K562 (cell line): Measurements from ENCODE around the gene NKAIN1. TPM values are rescaled to one million over a fixed set of nuclear protein-coding genes. Genes with fewer than 3 reads are reported as not detected.

Experiments used
- AFF1 ChIP-seq, 2 experiments: fragments of 450-650 bp; IDR thresholded peaks; 2 replicates each; pipeline ENCODE4 v1.6.1; 2018; ENCODE audit warnings: mild to moderate bottlenecking in 2 of 2, low read depth in 1 of 2; ENCODE audit not compliant: partially characterized antibody in 2 of 2
- DIDO1 ChIP-seq: fragments of 450-650 bp; IDR thresholded peaks from 2 replicates; pipeline ENCODE4 v1.6.1; 2016; ENCODE audit warnings: low read depth, missing biosample characterization, missing genetic modification characterization
- HMBOX1 ChIP-seq: sonication (generic); IDR thresholded peaks from 2 replicates; pipeline ENCODE4 v1.6.1; 2016
- HNRNPH1 ChIP-seq: fragments of 200-400 bp; formaldehyde crosslinking; optimal IDR thresholded peaks from 2 replicates; pipeline ENCODE3; 2017; ENCODE audit warnings: low read depth, mild to moderate bottlenecking, low read length, moderate library complexity
- HNRNPL ChIP-seq: fragments of 200-400 bp; formaldehyde crosslinking; IDR thresholded peaks from 2 replicates; pipeline ENCODE4 v1.6.1; 2017; ENCODE audit warnings: low read depth, mild to moderate bottlenecking, low read length
- HOXB6 ChIP-seq: fragments of 250-450 bp; sonication (Bioruptor Pico); IDR thresholded peaks from 2 replicates; pipeline ENCODE4 v1.5.1; 2022; ENCODE audit warnings: mild to moderate bottlenecking, borderline replicate concordance
- LCOR ChIP-seq: sonication (generic); formaldehyde crosslinking; IDR thresholded peaks from 2 replicates; pipeline ENCODE4 v1.8.0; 2022; ENCODE audit warnings: mild to moderate bottlenecking, missing genetic modification reagents
- POLR2A ChIP-seq: fragments of 450-650 bp; conservative IDR thresholded peaks from 2 replicates; pipeline ENCODE4 v1.6.1; 2016
- PRMT5 ChIP-seq: sonication (generic); formaldehyde crosslinking; IDR thresholded peaks from 2 replicates; pipeline ENCODE4 v1.5.0; 2020; ENCODE audit warnings: missing genetic modification reagents
- SMARCA4 ChIP-seq: fragments of 450-650 bp; IDR thresholded peaks from 2 replicates; pipeline ENCODE4 v1.6.1; 2016
- SRSF3 ChIP-seq: fragments of 200-400 bp; formaldehyde crosslinking; IDR thresholded peaks from 2 replicates; pipeline ENCODE4 v1.6.1; 2016; ENCODE audit warnings: mild to moderate bottlenecking, low read length, moderate library complexity; ENCODE audit not compliant: insufficient read depth
- SUPT5H ChIP-seq: fragments of 450-650 bp; IDR thresholded peaks from 2 replicates; pipeline ENCODE4 v1.6.1; 2016
- TAF7 ChIP-seq: fragments of 450-650 bp; IDR thresholded peaks from 2 replicates; pipeline ENCODE4 v1.6.1; 2016; ENCODE audit warnings: missing genetic modification characterization, missing compliant biosample characterization
- ZBTB33 ChIP-seq: sonication (generic); formaldehyde crosslinking; IDR thresholded peaks from 2 replicates; pipeline ENCODE4 v1.8.1; 2023; ENCODE audit warnings: mild to moderate bottlenecking, missing genetic modification reagents
- ZBTB43 ChIP-seq: sonication (generic); formaldehyde crosslinking; IDR thresholded peaks from 2 replicates; pipeline ENCODE4 v1.8.0; 2023; ENCODE audit warnings: mild to moderate bottlenecking, missing genetic modification reagents
- ZNF408 ChIP-seq: fragments of 250-450 bp; sonication (Bioruptor Pico); IDR thresholded peaks from 2 replicates; pipeline ENCODE4 v1.4.0; 2020; ENCODE audit warnings: low read depth, mild to moderate bottlenecking, moderate library complexity
- polyA plus RNA-seq, 8 experiments: library from polyadenylated mRNA; depleted of rRNA in 4 of 8; stranded (reverse) in 5 of 8; unstranded in 3 of 8; fragments of >200 nt; fragmentation: Nextera tagmentation in 2 of 8; fragmentation: Illumina TruSeq in 1 of 8; extraction: Ambion mirVana in 2 of 8; extraction: Trizol in 1 of 8; gene quantifications; 2 replicates each; pipeline versions ENCODE4 v1.2.1 to v1.2.3, GENCODE V29; 2011 to 2014; ENCODE audit warnings: inconsistent platforms in 1 of 8, missing spikeins in 1 of 8
- total RNA-seq, 7 experiments: library from RNA; depleted of rRNA in 6 of 7; stranded (reverse); fragments of >200 nt in 6 of 7; fragmentation: Illumina TruSeq in 2 of 7; extraction: Trizol in 2 of 7; gene quantifications; 2 replicates each; pipeline versions ENCODE4 v1.2.1 to v1.2.3, GENCODE V29; 2011 to 2021; ENCODE audit warnings: low replicate concordance in 1 of 7
- TF ChIP-seq, protein P1 (sequence below): fragments of 450-650 bp; IDR thresholded peaks from 2 replicates; pipeline ENCODE4 v1.6.1; 2018; ENCODE audit not compliant: partially characterized antibody

Gene NKAIN1
- total and polyA plus RNA-seq, 9 of the 15 experiments (the other 6 are each of a cell fraction or from before 2014, with no cell fraction given) = 0.03 to 0.22 (median 0.04) TPM; not detected in 3

DNA sequence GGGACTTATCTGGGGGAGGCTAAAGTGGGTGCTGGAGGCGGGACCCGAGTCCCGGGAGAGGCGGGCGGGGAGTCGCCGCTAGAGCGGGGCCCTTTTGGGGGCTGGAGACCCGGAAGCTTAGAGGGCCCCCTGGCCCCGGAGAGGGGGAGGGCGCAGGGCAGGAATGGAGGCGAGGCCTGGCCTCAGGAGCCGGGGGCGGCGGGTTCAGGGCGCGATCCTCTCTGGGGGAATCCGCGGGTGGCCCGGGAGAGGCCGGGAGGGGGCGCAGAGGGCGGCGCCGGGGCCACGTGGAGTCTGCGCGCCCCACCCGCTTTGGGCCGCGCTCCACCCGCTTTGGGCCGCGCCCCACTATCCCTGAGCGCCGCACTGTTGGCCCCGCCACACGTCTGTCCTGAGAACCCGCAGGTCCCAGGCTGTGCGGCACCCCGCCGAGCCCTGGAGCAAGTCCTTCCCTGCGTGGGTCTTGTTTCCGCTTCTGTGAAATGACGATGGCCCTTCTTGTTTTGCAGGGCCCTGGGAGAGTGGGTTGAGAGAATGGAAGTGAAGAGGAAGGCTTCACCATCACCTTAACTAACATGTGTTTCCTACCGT lies 84.4 kb downstream of the NKAIN1 start (continued):
- no peak for TF ChIP-seq ZBTB33 (CRISPR knock-in tag)
- no peak for TF ChIP-seq DIDO1 (tag)
- TF ChIP-seq HNRNPH1 = peak; percentile 68
- TF ChIP-seq HNRNPL = peak; percentile 72; the same call in 1 of the 2 replicates
- no peak for TF ChIP-seq HMBOX1
- peak; percentile 80 for TF ChIP-seq POLR2A
- no peak for TF ChIP-seq PRMT5
- no peak for TF ChIP-seq SMARCA4
- no peak for TF ChIP-seq SRSF3
- TF ChIP-seq, protein P1, sequence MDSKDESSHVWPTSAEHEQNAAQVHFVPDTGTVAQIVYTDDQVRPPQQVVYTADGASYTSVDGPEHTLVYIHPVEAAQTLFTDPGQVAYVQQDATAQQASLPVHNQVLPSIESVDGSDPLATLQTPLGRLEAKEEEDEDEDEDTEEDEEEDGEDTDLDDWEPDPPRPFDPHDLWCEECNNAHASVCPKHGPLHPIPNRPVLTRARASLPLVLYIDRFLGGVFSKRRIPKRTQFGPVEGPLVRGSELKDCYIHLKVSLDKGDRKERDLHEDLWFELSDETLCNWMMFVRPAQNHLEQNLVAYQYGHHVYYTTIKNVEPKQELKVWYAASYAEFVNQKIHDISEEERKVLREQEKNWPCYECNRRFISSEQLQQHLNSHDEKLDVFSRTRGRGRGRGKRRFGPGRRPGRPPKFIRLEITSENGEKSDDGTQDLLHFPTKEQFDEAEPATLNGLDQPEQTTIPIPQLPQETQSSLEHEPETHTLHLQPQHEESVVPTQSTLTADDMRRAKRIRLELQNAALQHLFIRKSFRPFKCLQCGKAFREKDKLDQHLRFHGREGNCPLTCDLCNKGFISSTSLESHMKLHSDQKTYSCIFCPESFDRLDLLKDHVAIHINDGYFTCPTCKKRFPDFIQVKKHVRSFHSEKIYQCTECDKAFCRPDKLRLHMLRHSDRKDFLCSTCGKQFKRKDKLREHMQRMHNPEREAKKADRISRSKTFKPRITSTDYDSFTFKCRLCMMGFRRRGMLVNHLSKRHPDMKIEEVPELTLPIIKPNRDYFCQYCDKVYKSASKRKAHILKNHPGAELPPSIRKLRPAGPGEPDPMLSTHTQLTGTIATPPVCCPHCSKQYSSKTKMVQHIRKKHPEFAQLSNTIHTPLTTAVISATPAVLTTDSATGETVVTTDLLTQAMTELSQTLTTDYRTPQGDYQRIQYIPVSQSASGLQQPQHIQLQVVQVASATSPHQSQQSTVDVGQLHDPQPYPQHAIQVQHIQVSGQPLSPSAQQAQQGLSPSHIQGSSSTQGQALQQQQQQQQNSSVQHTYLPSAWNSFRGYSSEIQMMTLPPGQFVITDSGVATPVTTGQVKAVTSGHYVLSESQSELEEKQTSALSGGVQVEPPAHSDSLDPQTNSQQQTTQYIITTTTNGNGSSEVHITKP = peak; percentile 22
- no peak for TF ChIP-seq HOXB6
- peak; percentile 65 for TF ChIP-seq SUPT5H
- no peak for TF ChIP-seq ZBTB43 (CRISPR knock-in tag)
- TF ChIP-seq TAF7 (tag) = no peak
- no peak for TF ChIP-seq AFF1 (IDR thresholded peaks at IDR 0.05; ENCODE audit: low read depth in 1 of 2, partially characterized antibody in 2 of 2)
- TF ChIP-seq LCOR = 0 out of 2 replicates have a peak, but pooled peaks have one; percentile 25
- TF ChIP-seq ZNF408 (CRISPR knock-in tag) = no peak
